Measurements from ENCODE around the gene AVEN.
"Not testable (repeated sequence)": the region's sequence is repeated elsewhere in the genome, so short reads cannot be mapped to it uniquely, and the experiment has no call there.

AVEN gene

GRCh38 chr15:33822479-33822878 lies 216.5 kb downstream of the AVEN start:
- Histone ChIP-seq H3K4me1 (ENCODE audit: low read length) (no peaks in the 10 kb centered on the region), H3K9me3 (replicated peaks; ENCODE audit: insufficient read depth, low read length) (no peaks in the 10 kb centered on the region), H3K36me3 (replicated peaks; ENCODE audit: insufficient read depth, low read length) (no peaks in the 10 kb centered on the region), H3K9ac (ENCODE audit: low read length) (no peak overlapping the region), H3K79me2 (ENCODE audit: low read length) (no peaks in the 10 kb centered on the region), H3F3A (ENCODE audit: insufficient read depth, low read length) (no peaks in the 10 kb centered on the region), H3K4me3 (ENCODE audit: low read length) (no peak overlapping the region), H3K27ac (ENCODE audit: low read length) (no peak overlapping the region), H2AFZ (ENCODE audit: low read length) (no peak overlapping the region), H3K27me3 (replicated peaks; ENCODE audit: insufficient read depth, low read length) (no peaks in the 10 kb centered on the region), H4K20me1 (ENCODE audit: insufficient read depth, low read length) (no peaks in the 10 kb centered on the region), H3K4me2 (ENCODE audit: low read depth, low read length) (no peak overlapping the region), H3K9me2 (replicated peaks; ENCODE audit: insufficient read depth, low read length) (no peaks in the 10 kb centered on the region)
- TF ChIP-seq EZH2 (optimal IDR thresholded peaks at IDR 0.05; ENCODE audit: low read depth, low read length) (no peak), EZH2phosphoT487 (IDR thresholded peaks at IDR 0.05; ENCODE audit: low read length) (no peak)
- TF ChIP-seq, protein P1, sequence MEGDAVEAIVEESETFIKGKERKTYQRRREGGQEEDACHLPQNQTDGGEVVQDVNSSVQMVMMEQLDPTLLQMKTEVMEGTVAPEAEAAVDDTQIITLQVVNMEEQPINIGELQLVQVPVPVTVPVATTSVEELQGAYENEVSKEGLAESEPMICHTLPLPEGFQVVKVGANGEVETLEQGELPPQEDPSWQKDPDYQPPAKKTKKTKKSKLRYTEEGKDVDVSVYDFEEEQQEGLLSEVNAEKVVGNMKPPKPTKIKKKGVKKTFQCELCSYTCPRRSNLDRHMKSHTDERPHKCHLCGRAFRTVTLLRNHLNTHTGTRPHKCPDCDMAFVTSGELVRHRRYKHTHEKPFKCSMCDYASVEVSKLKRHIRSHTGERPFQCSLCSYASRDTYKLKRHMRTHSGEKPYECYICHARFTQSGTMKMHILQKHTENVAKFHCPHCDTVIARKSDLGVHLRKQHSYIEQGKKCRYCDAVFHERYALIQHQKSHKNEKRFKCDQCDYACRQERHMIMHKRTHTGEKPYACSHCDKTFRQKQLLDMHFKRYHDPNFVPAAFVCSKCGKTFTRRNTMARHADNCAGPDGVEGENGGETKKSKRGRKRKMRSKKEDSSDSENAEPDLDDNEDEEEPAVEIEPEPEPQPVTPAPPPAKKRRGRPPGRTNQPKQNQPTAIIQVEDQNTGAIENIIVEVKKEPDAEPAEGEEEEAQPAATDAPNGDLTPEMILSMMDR (IDR thresholded peaks at IDR 0.05; ENCODE audit: low read length): no peak
- no peak for DNase-seq

DNA sequence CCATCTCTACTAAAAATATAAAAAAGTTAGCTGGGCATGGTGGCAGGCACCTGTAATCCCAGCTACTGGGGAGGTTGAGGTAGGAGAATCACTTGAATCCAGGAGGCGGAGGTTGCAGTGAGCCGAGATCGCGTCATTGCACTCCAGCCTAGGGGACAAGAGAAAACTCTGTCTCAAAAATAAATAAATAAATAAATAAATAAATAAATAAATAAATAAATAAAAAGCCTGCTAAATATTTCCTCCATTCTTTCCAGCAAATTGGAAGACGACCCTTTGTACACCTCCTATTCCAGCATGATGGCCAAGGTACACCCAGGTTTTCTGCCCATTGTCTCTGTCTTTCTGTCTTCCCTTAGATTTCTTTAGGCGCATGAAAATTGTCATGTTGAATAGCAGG lies 219.5 kb downstream of the AVEN start:
- H3K9me2 ChIP-seq (replicated peaks; ENCODE audit: insufficient read depth, low read length); H3K4me3 ChIP-seq (ENCODE audit: low read length); DNase-seq; H2AFZ ChIP-seq (ENCODE audit: low read length); H3K9ac ChIP-seq (ENCODE audit: low read length); H3K27ac ChIP-seq (ENCODE audit: low read length); H3K4me1 ChIP-seq (ENCODE audit: low read length); H3K9me3 ChIP-seq (replicated peaks; ENCODE audit: insufficient read depth, low read length); H3K79me2 ChIP-seq (ENCODE audit: low read length); H4K20me1 ChIP-seq (ENCODE audit: insufficient read depth, low read length); H3K4me2 ChIP-seq (ENCODE audit: low read depth, low read length); H3K27me3 ChIP-seq (replicated peaks; ENCODE audit: insufficient read depth, low read length); H3F3A ChIP-seq (ENCODE audit: insufficient read depth, low read length); H3K36me3 ChIP-seq (replicated peaks; ENCODE audit: insufficient read depth, low read length): not testable (repeated sequence)
